GM19468 (cell line): ENCODE data around the gene ZNF496.

Experiments used
- ATAC-seq: cut with Tn5 transposase; IDR thresholded peaks from one replicate; pipeline ENCODE4 v1.9.1; 2021; ENCODE audit warnings: mild to moderate bottlenecking, moderate library complexity, moderate number of reproducible peaks; ENCODE audit not compliant: unreplicated experiment; ENCODE audit errors: extremely low read depth

ZNF496 gene

GRCh38 chr1:247331172-247331524 is 519 bp downstream of the ZNF496 start:
- ATAC-seq: peak; percentile 15

GRCh38 chr1:247330548-247331171 is 1.0 kb downstream of the ZNF496 start:
- no peak for ATAC-seq

- no peak for ATAC-seq
Observed at GRCh38 chr1:247329097-247329617, 2.5 kb downstream of the ZNF496 start.

GRCh38 chr1:247328311-247328710 is 3.4 kb downstream of the ZNF496 start:
- ATAC-seq: no peak

GRCh38 chr1:247326411-247327130 is 5.1 kb downstream of the ZNF496 start:
- ATAC-seq: no peak

- ATAC-seq: no peak
Observed at GRCh38 chr1:247324923-247325322, 6.7 kb downstream of the ZNF496 start.

- no peak for ATAC-seq
Observed at GRCh38 chr1:247324204-247324787, 7.4 kb downstream of the ZNF496 start.

GRCh38 chr1:247322849-247323586 is 8.6 kb downstream of the ZNF496 start:
- ATAC-seq: peak; percentile 30

- ATAC-seq: no peak
Observed at GRCh38 chr1:247322442-247322841, 9.2 kb downstream of the ZNF496 start.

GRCh38 chr1:247317702-247318101 is 14.0 kb downstream of the ZNF496 start:
- peak; percentile 34 for ATAC-seq

- no peak for ATAC-seq
Observed at GRCh38 chr1:247316590-247317197, 15.0 kb downstream of the ZNF496 start.

- ATAC-seq: no peak
Observed at GRCh38 chr1:247304031-247304430, 27.6 kb downstream of the ZNF496 start.

- no peak for ATAC-seq
Observed at GRCh38 chr1:247303216-247303615, 28.5 kb downstream of the ZNF496 start.

GRCh38 chr1:247301176-247301540 is 30.5 kb downstream of the ZNF496 start:
- no peak for ATAC-seq

GRCh38 chr1:247300491-247301175 is 31.0 kb downstream of the ZNF496 start:
- ATAC-seq: no peak

- no peak for ATAC-seq
Observed at GRCh38 chr1:247299723-247300381, 31.8 kb downstream of the ZNF496 start.

GRCh38 chr1:247298701-247299100 is 33.0 kb downstream of the ZNF496 start:
- ATAC-seq: no peak

GRCh38 chr1:247298124-247298481 is 33.6 kb downstream of the ZNF496 start:
- no peak for ATAC-seq
